IPS-18a (cell line): ENCODE measurements around the gene TTPAL.
"Not testable (repeated sequence)": the region's sequence is repeated elsewhere in the genome, so short reads cannot be mapped to it uniquely, and the experiment has no call there.

Experiments used
- H3K27ac ChIP-seq: one replicate; pipeline ENCODE4 v1.5.1; 2013; ENCODE audit warnings: low read length
- H3K27me3 ChIP-seq: one replicate; pipeline ENCODE4 v1.6.1; 2013; ENCODE audit warnings: mild to moderate bottlenecking, low read length; ENCODE audit not compliant: control insufficient read depth, insufficient read depth
- H3K36me3 ChIP-seq: one replicate; pipeline ENCODE4 v1.6.1; 2013; ENCODE audit warnings: low read depth, low read length; ENCODE audit not compliant: control insufficient read depth
- H3K4me1 ChIP-seq: one replicate; pipeline ENCODE4 v1.6.1; 2013; ENCODE audit warnings: low read depth, low read length; ENCODE audit not compliant: control insufficient read depth
- H3K4me3 ChIP-seq: one replicate; pipeline ENCODE4 v1.5.1; 2013; ENCODE audit warnings: low read length
- H3K9ac ChIP-seq: one replicate; pipeline ENCODE4 v1.6.1; 2013; ENCODE audit warnings: mild to moderate bottlenecking, low read length, moderate library complexity
- H3K9me3 ChIP-seq: one replicate; pipeline ENCODE4 v1.6.1; 2013; ENCODE audit warnings: low read depth, low read length; ENCODE audit not compliant: control insufficient read depth

TTPAL gene

DNA sequence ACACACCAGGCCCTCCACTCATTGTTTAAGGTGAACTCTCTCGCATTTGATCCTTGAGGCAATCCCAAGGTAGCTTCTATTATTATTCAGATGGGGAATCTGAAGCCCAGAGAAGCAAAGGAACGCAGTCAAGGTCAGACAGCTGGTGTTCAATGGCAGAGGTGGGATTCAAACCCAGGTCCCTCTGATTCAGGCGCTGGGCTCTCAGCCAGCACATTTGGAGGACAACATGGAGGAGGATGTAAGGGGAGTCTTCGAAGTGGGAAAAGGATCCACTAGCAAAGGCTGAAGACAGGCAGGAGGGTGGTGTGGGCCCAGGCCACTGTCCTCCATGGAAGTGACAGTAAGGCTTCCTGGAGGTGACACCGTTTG, 13.9 kb upstream of the TTPAL start:
- no peaks in the 10 kb centered on the region for H3K9me3 ChIP-seq
- H3K4me3 ChIP-seq: no peak overlapping the region
- H3K27me3 ChIP-seq: no peaks in the 10 kb centered on the region
- H3K9ac ChIP-seq: no peak overlapping the region
- H3K4me1 ChIP-seq: peaks cover 6% of the 10 kb centered on the region
- no peak overlapping the region for H3K27ac ChIP-seq
- no peaks in the 10 kb centered on the region for H3K36me3 ChIP-seq

DNA sequence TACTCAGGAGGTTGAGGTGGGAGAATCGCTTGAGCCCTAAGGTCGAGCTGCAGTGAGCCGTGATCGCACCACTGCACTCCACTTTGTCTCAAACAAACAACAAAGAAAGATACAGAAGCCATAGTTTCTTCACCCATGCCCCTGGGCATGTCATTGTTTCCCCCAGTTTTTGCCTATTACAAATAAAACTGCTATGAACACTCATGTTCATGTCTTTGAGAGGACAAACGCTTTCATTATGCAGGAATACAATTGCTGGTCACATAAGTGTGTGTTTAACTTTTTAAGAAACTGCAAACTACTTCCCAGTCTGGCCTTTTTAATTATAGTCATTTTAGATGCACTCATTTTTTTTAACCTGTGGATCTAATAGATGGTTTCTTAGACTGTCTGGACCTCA, 12.2 kb upstream of the TTPAL start:
- Histone ChIP-seq H3K4me1 (peaks cover 6% of the 10 kb centered on the region), H3K36me3 (no peaks in the 10 kb centered on the region), H3K9me3 (no peaks in the 10 kb centered on the region)

DNA sequence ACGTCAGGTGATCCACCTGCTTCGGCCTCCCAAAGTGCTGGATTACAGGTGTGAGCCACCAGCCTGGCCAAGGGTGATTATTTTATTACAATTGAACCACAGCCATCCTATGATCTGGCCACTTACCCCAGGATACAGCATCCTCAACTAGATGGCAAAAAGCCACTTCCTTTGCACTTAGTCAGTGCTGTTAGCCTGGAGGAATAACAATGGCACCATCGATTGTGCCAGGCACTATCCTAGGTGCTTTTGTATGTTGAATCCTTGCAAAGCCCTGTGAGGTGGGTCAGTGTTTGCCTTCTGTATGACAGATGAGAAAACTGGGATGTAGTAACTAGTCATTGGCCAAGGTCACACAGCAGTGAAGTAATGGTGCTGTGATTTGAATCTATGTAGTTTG, 11.2 kb upstream of the TTPAL start:
- Histone ChIP-seq H3K36me3 (no peaks in the 10 kb centered on the region), H3K9ac (no peak overlapping the region), H3K9me3 (no peaks in the 10 kb centered on the region), H3K27ac (no peak overlapping the region), H3K27me3 (no peaks in the 10 kb centered on the region), H3K4me1 (peaks cover 6% of the 10 kb centered on the region), H3K4me3 (no peak overlapping the region)

More for the DNA sequence above, 12.2 kb upstream of the TTPAL start:
- Histone ChIP-seq H3K27ac (no peak overlapping the region), H3K4me3 (no peak overlapping the region), H3K9ac (no peak overlapping the region), H3K27me3 (no peaks in the 10 kb centered on the region)

DNA sequence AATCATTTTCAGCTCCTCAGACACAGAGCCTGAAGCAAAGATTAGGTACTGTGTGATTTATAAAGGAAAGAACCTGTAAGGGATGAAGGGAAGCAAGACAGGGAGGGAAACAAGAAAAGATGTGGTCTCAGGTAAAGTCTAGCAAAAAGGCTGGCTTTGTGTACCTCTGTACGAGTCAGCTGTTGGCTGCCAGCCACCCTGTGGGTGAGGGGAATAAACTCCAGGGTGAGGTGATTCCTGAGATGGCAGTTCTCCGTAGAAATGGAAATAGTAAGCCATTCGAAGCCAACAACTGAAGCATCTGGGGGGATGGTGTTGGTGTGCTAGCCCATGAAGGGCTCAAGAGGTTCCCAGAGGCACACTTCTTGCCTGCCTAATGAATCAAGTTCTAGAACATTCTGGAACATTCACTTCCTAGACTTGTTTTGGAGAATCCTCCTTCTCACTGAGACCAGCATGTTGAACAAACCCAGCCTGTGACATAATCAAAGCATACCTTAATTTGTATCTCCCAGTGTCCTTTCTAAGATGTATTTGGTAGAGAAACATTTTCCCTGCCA, 10.6 kb upstream of the TTPAL start:
- Histone ChIP-seq H3K36me3 (no peaks in the 10 kb centered on the region), H3K27me3 (no peaks in the 10 kb centered on the region), H3K9ac (no peak overlapping the region), H3K27ac (no peak overlapping the region), H3K9me3 (no peaks in the 10 kb centered on the region), H3K4me1 (peaks cover 6% of the 10 kb centered on the region), H3K4me3 (no peak overlapping the region)

DNA sequence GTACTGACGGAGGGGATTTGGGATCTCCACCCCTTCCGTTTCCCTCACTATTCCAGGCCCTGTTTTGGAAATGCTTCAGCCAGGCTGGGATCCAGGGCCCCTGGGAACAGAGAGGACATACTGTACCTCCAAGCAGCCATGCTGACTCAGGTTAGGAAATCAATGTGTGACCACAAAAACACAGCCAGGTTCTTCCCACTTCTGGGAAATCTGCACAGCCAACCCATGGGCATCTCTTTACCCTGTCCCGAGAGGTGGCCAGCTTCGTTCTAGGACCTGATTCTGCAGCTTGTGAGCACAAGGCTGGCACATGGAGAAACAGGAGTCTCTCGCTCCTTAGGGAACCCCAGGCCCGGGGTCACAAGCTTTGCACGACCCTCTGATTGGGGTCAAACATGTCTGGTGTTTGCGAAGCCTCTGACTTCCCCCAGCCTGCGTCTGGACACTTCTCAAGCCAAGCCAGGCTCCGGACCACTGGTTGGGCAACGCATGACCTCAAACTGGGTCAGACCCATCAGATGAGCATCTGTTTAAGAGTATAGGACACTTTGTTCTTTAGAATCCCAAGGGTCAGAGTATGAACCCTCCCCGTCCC, 8.3 kb upstream of the TTPAL start:
- peak overlapping the region; percentile 38 for H3K9ac ChIP-seq
- no peaks in the 10 kb centered on the region for H3K36me3 ChIP-seq
- no peaks in the 10 kb centered on the region for H3K9me3 ChIP-seq
- H3K4me3 ChIP-seq: no peak overlapping the region
- no peaks in the 10 kb centered on the region for H3K27me3 ChIP-seq
- H3K27ac ChIP-seq: no peak overlapping the region
- no peaks in the 10 kb centered on the region for H3K4me1 ChIP-seq

DNA sequence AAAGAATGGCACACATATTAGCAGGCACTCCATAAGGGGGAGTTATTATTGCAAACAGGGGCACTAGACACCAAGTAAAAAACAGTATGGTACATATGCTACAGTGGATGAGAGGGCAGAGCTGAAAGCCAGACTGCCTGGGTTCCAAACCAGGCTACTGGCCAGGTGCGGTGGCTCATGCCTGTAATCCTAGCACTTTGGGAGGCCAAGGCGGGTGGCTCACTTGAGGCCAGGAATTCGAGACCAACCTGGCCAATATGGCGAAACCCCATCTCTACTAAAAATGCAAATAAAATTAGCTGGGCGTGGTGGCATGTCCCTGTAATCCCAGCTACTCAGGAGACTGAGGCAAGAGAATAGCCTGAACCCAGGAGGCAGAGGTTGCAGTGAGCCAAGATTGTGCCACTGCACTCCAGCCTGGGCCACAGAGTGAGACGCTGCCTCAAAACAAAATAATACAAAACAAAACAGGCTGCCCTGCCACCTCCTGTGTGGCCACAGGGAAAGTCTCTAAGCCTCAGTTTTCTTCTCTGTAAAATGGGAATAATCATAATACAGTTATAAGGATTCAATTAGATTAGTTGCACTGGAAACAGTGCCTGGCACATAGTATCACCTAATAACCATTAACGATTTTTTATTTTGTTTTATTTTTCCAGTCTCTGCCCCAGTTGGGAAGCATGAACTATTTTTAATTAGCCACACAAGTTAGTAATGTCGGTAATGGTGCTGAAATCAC, 7.5 kb upstream of the TTPAL start:
- H3K36me3 ChIP-seq: no peaks in the 10 kb centered on the region
- no peaks in the 10 kb centered on the region for H3K4me1 ChIP-seq
- no peak overlapping the region for H3K27ac ChIP-seq
- no peak overlapping the region for H3K9ac ChIP-seq
- no peak overlapping the region for H3K4me3 ChIP-seq
- H3K27me3 ChIP-seq: no peaks in the 10 kb centered on the region
- H3K9me3 ChIP-seq: no peaks in the 10 kb centered on the region

DNA sequence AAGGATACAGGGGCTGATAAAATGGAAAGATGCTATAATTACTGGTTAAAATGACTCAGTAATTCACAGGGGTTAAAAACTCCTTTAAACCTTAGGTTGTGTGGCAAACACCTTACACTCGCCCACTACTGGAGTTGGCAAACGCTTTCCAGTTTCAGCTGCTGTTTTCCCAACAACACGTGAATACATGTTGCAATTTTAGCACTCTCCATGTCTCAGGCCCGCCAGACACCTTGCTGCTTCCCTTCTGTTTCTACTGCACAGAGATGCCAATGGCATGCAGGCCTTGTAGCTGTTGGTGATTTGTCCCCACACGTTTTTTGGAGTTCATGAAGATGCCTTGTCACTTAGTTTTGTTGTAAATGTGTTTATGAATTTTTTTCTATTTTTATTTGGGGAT, 5.3 kb upstream of the TTPAL start:
- Histone ChIP-seq H3K9me3 (no peaks in the 10 kb centered on the region), H3K9ac (no peak overlapping the region), H3K4me3 (no peak overlapping the region), H3K27me3 (no peaks in the 10 kb centered on the region), H3K27ac (no peak overlapping the region), H3K36me3 (no peaks in the 10 kb centered on the region), H3K4me1 (no peaks in the 10 kb centered on the region)

DNA sequence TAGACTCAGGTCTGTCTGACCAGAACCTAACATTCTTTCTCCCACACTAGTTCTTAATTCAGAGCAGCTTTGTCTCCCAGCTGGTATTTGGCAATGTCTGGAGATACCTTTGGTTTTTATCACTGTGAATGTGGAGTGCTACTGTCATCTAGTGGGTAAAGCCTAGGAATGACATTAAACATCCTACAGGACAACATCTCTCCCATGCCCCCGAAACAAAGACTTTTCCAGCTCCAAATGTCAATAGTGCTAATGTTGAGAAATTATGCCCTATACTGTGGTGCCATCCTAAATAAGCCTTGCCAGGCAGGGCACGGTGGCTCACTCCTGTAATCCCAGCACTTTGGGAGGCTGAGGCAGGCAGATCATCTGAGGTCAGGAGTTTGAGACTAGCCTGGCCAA, 4.2 kb upstream of the TTPAL start:
- H3K27ac ChIP-seq: no peak overlapping the region
- no peaks in the 10 kb centered on the region for H3K9me3 ChIP-seq
- no peaks in the 10 kb centered on the region for H3K27me3 ChIP-seq
- H3K9ac ChIP-seq: no peak overlapping the region
- H3K4me3 ChIP-seq: no peak overlapping the region
- H3K4me1 ChIP-seq: peaks cover 2% of the 10 kb centered on the region
- no peaks in the 10 kb centered on the region for H3K36me3 ChIP-seq

DNA sequence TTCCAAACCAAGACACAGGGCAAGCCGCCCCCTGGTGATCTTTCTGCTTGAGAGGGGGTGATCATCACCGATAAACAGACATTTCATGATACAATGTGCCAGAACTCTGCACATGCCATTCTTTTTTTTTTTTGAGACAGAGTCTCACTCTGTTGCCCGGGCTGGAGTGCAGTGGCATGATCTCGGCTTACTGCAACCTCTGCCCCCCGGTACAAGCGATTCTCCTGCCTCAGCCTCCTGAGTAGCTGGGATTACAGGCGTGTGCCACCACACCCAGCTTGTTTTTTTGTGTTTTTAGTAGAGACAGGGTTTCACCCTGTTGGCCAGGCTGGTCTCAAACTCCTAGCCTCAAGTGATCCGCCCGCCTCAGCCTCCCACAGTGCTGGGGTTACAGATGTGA, 3.4 kb upstream of the TTPAL start:
- not testable (repeated sequence) for H3K9me3 ChIP-seq, H3K4me3 ChIP-seq, H3K9ac ChIP-seq, H3K27ac ChIP-seq, H3K27me3 ChIP-seq, H3K36me3 ChIP-seq, H3K4me1 ChIP-seq

DNA sequence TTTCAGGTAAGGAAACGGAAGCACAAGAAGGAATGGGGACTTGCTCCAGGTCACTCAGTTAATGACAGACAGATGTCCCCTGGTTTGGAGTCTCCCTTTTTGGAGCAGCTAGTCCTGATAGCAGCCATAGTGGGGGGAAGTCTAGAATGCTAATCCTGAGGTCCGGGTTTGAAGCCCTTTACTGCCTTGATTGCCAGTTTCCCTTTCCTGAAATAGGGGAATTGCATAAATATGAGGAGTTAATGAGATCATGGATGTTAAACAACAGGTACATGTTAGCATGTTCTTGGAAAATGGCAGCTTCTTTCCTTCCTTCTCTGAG, 341 bp upstream of the TTPAL start:
- no peaks in the 10 kb centered on the region for H3K9me3 ChIP-seq
- H3K27me3 ChIP-seq: no peaks in the 10 kb centered on the region
- no peak overlapping the region for H3K27ac ChIP-seq
- peaks cover 4% of the 10 kb centered on the region for H3K4me1 ChIP-seq
- H3K9ac ChIP-seq: no peak overlapping the region
- peak overlapping the region; percentile 89 for H3K4me3 ChIP-seq
- no peaks in the 10 kb centered on the region for H3K36me3 ChIP-seq

DNA sequence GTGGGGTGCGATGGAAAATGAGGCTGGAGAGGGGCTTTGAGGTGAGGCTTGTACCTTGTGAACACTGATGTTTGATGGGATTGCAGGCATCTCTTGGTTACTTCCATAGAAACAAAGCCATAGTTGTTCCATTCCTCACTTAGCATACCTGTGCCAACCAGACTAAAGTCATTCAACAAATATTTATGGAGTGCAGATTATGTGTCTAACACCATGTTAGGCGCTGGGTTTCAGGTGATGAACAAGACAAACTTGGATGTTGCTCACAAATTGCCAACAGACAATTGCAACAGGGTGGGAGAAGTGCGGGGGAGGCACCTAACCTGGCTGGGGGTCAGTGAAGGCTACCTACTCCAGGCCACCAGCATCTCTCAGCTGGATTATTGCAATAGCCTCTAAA, 1.5 kb downstream of the TTPAL start:
- H3K4me3 ChIP-seq: no peak overlapping the region
- peaks cover 10% of the 10 kb centered on the region for H3K36me3 ChIP-seq
- no peak overlapping the region for H3K27ac ChIP-seq
- H3K4me1 ChIP-seq: peaks cover 4% of the 10 kb centered on the region
- no peaks in the 10 kb centered on the region for H3K27me3 ChIP-seq
- H3K9ac ChIP-seq: no peak overlapping the region
- no peaks in the 10 kb centered on the region for H3K9me3 ChIP-seq

DNA sequence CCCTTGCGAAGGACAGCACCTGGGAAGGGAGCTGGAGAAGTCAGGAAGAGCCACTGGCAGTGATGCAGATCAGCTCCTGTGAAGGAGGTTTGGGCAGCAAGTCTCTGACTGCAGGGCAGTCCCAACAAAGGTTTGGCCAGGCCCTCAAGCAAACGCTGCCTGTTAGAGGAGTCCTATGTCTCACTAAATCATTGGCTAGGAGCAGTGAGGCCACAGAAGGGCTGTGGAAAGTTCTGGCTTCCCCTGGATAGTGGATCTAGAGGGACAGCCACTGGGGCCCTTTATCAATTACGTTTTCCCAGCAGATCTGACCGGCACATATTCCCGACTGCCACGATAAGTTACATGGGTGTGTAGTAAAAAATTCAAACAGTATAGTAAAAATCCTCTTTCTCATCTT, 2.5 kb downstream of the TTPAL start:
- H3K27me3 ChIP-seq: no peaks in the 10 kb centered on the region
- H3K9ac ChIP-seq: no peak overlapping the region
- H3K9me3 ChIP-seq: no peaks in the 10 kb centered on the region
- H3K27ac ChIP-seq: no peak overlapping the region
- no peak overlapping the region for H3K4me3 ChIP-seq
- peaks cover 10% of the 10 kb centered on the region for H3K36me3 ChIP-seq
- H3K4me1 ChIP-seq: peaks cover 4% of the 10 kb centered on the region
